Right lobe of liver (tissue), 6 donors: ENCODE measurements around the gene DQX1. TPM values are rescaled to one million over a fixed set of nuclear protein-coding genes. Genes with fewer than 3 reads are reported as not detected.

Experiments used
- ATAC-seq, 4 donors: fragments of 200-7000 bp; cut with Tn5 transposase; one replicate each; pipeline ENCODE4 v1.9.1; 2020; ENCODE audit warnings: mild to moderate bottlenecking in 4 of 4, moderate library complexity in 4 of 4
- DNase-seq, 3 donors: peaks; one replicate each; pipeline ENCODE4 v3.0.0-alpha.2; 2020
- H3K27ac ChIP-seq, 3 donors: fragments of 200-600 bp; one replicate each; pipeline ENCODE4 v1.8.0; 2022
- H3K27me3 ChIP-seq, 2 donors: fragments of 200-600 bp; one replicate each; pipeline ENCODE4 v1.8.0; 2022
- H3K36me3 ChIP-seq, 4 donors: fragments of 200-600 bp; sonication (generic) in 1 of 4; one replicate each; pipeline versions ENCODE4 v1.5.1 to v1.8.0; 2017 to 2022; ENCODE audit warnings: control low read depth in 1 of 4
- H3K4me1 ChIP-seq, 4 donors: fragments of 200-600 bp; sonication (generic) in 1 of 4; one replicate each; pipeline versions ENCODE4 v1.5.1 to v1.8.0; 2017 to 2022; ENCODE audit warnings: control low read depth in 1 of 4
- H3K4me3 ChIP-seq, 3 donors: fragments of 200-600 bp; one replicate each; pipeline ENCODE4 v1.8.0; 2022
- H3K9me3 ChIP-seq, 4 donors: fragments of 200-600 bp; sonication (generic) in 1 of 4; one replicate each; pipeline versions ENCODE4 v1.5.1 to v1.8.0; 2017 to 2022; ENCODE audit warnings: control low read depth in 1 of 4
- POLR2A ChIP-seq: fragments of 450-650 bp; IDR thresholded peaks from one replicate; pipeline ENCODE4 v1.6.1; 2017; ENCODE audit warnings: antibody characterized with exemption, mild to moderate bottlenecking
- WGBS: methylation state at CpG from one replicate; pipeline ENCODE4 v1.1.6; 2018; ENCODE audit warnings: low coverage, low lambda C conversion rate; ENCODE audit not compliant: insufficient coverage; ENCODE audit errors: missing lambda C conversion rate; 5-methylcytosine and 5-hydroxymethylcytosine counted together
- intact Hi-C, 2 donors: fragments of 100-400 bp; cut with DNase I; formaldehyde crosslinking; loops; one replicate each; pipeline versions ENCODE4 v1.11.2 to v1.14.1; 2022
- total RNA-seq, 6 experiments: library from RNA; depleted of rRNA in 2 of 6; stranded (reverse); fragments of >200 nt in 2 of 6; fragmentation: NEBNext Ultra II Directional in 3 of 6; extraction: Animal tissue kit (Norgen Biotek cat#: 25700) in 3 of 6; gene quantifications; one replicate each; pipeline versions ENCODE4 v1.1.0 to v1.2.4, GENCODE V29; 2016 to 2023
- TF ChIP-seq, protein P1 (sequence below), 4 donors: fragments of 200-600 bp in 3 of 4; fragments of 450-650 bp in 1 of 4; IDR thresholded peaks; one replicate each; pipeline versions ENCODE4 v1.5.1 to v1.8.0; 2016 to 2022; ENCODE audit warnings: antibody characterized with exemption in 4 of 4, mild to moderate bottlenecking in 2 of 4
- donor health status: DM: no; HTN: yes; CAD: no.
- donor health status: DM: no; HTN: no; CAD: no.
- donor health status: DM: no; HTN: no; CAD: no.
- donor health status: DM: no; HTN: yes; CAD: no.
- donor health status: DM: no; HTN: yes; CAD: no.

Gene DQX1
- total RNA-seq, 6 experiments from 2014 or later = not detected

DNA sequence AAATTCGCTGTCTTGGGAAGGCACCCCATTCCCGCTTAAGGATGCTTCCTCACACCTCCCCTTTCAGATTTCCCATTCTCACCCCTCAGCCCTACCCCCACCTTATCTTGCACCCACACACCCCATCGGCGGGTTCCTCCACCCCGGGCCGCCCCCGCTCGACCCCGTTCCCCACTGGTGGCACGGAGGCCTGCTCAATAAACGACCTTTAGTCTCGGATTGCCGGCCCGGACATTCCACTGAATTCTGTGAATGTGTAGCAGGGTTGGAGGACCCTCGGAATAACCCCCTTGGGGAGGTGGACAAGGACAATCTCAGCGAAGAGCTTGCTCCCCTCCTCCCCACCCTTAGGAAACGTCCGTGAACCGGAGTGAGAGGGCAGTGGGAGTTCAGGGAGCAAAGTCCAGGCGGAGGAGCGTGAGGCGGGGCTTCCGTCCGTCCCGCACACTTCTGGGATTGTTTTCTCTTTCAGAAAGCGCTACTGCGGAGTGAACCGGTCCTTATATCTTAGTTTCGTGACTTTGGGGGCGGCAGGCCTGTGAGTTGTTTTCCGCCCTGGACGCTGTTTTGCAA lies 23.8 kb downstream of the DQX1 start:
- intact Hi-C loops = no loop called here
- Histone ChIP-seq H3K27me3 (no peaks in the 10 kb centered on the region), H3K27ac (peak overlapping the region; percentile 66 to 93 (median 93)), H3K4me3 (peak overlapping the region; percentile 60 to 84 (median 82)), H3K36me3 (no peaks in the 10 kb centered on the region), H3K9me3 (no peaks in the 10 kb centered on the region), H3K4me1 (peaks cover 0 to 71% (median 25%) of the 10 kb centered on the region in 4 donors)
- WGBS = 4% methylated on average over 20 of the region's 32 CpGs
- ATAC-seq = peak; percentile 54 to 69 (median 60)
- TF ChIP-seq, protein P1, sequence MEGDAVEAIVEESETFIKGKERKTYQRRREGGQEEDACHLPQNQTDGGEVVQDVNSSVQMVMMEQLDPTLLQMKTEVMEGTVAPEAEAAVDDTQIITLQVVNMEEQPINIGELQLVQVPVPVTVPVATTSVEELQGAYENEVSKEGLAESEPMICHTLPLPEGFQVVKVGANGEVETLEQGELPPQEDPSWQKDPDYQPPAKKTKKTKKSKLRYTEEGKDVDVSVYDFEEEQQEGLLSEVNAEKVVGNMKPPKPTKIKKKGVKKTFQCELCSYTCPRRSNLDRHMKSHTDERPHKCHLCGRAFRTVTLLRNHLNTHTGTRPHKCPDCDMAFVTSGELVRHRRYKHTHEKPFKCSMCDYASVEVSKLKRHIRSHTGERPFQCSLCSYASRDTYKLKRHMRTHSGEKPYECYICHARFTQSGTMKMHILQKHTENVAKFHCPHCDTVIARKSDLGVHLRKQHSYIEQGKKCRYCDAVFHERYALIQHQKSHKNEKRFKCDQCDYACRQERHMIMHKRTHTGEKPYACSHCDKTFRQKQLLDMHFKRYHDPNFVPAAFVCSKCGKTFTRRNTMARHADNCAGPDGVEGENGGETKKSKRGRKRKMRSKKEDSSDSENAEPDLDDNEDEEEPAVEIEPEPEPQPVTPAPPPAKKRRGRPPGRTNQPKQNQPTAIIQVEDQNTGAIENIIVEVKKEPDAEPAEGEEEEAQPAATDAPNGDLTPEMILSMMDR (IDR thresholded peaks at IDR 0.05) = no peak
- TF ChIP-seq POLR2A = no peak
- DNase-seq = peak; percentile 73 to 87 (median 85)

- intact Hi-C loops = no loop called here
- TF ChIP-seq, protein P1 (IDR thresholded peaks at IDR 0.05) = no peak
- TF ChIP-seq POLR2A = no peak
- WGBS = 39% methylated on average over 14 of the region's 18 CpGs
- no peak for DNase-seq
- Histone ChIP-seq H3K27me3 (no peaks in the 10 kb centered on the region), H3K9me3 (no peaks in the 10 kb centered on the region), H3K36me3 (no peaks in the 10 kb centered on the region), H3K4me1 (peaks cover 0 to 75% (median 25%) of the 10 kb centered on the region in 4 donors), H3K4me3 (peak overlapping the region; percentile 60 to 84 (median 82)), H3K27ac (peak overlapping the region in 2 of 3 donors; percentile 93)
- no peak for ATAC-seq
Measured at GRCh38 chr2:74501335-74502071, 24.5 kb downstream of the DQX1 start.

DNA sequence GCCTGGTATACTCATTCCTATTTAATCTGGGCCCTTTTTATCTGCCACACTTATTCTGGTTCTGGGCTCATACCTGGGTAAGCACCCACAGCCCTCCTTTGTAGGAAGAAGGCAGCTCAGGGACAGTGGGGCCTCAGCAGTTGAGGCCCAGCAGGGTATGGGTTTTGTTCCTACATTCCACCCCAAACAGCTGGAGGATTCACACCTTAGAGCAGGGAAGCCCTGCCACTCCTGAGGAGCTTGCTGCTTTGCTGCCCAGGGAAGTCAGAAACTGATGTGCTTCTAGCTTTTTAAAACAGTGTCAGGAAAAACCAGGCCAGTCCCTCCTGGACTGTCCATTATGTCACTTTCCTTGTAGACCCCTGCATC lies 25.5 kb downstream of the DQX1 start:
- H3K27ac ChIP-seq = no peak overlapping the region
- no peak for TF ChIP-seq POLR2A
- TF ChIP-seq, protein P1 (IDR thresholded peaks at IDR 0.05) = no peak
- intact Hi-C loops = no loop called here
- H3K4me1 ChIP-seq = peaks cover 0 to 66% (median 20%) of the 10 kb centered on the region in 4 donors
- H3K27me3 ChIP-seq = no peaks in the 10 kb centered on the region
- ATAC-seq (no peak), DNase-seq (no peak)
- no peaks in the 10 kb centered on the region for H3K9me3 ChIP-seq
- H3K4me3 ChIP-seq = no peak overlapping the region
- H3K36me3 ChIP-seq = no peaks in the 10 kb centered on the region

- Histone ChIP-seq H3K9me3 (no peaks in the 10 kb centered on the region), H3K4me3 (peak overlapping the region in 2 of 3 donors; percentile 44 to 55), H3K27ac (peak overlapping the region in 1 of 3 donors; percentile 66), H3K4me1 (peaks cover 0 to 61% (median 18%) of the 10 kb centered on the region in 4 donors), H3K27me3 (no peaks in the 10 kb centered on the region), H3K36me3 (no peaks in the 10 kb centered on the region)
- DNase-seq = no peak
- WGBS = 51% methylated on average over 10 of the region's 15 CpGs
- no peak for ATAC-seq
- intact Hi-C loops = no loop called here
- TF ChIP-seq, protein P1 (IDR thresholded peaks at IDR 0.05) = no peak
- no peak for TF ChIP-seq POLR2A
Measured at GRCh38 chr2:74499940-74500577, 26.0 kb downstream of the DQX1 start.
